Transverse colon (tissue), 4 donors: ENCODE data around the gene PLCD3.

Experiments
- CTCF ChIP-seq, 5 experiments: fragments of 200-600 bp in 3 of 5; fragments of 450-650 bp in 2 of 5; sonication (generic) in 3 of 5; IDR thresholded peaks; 1 replicate in 2 of 5; 2 replicates in 3 of 5; pipeline ENCODE4 v1.5.1; 2016 to 2017; ENCODE audit warnings: antibody characterized with exemption in 5 of 5, inconsistent platforms in 3 of 5, mild to moderate bottlenecking in 2 of 5, moderate library complexity in 1 of 5
- POLR2A ChIP-seq: fragments of 450-650 bp; IDR thresholded peaks from one replicate; pipeline ENCODE4 v1.6.1; 2016; ENCODE audit warnings: antibody characterized with exemption, mild to moderate bottlenecking, moderate library complexity
- POLR2AphosphoS5 ChIP-seq, 3 donors: sonication (generic); formaldehyde crosslinking; IDR thresholded peaks; one replicate each; pipeline ENCODE4 v1.6.1; 2016; ENCODE audit warnings: antibody characterized with exemption in 3 of 3

GRCh38 chr17:45077643-45078042, 54.7 kb downstream of the PLCD3 start:
- TF ChIP-seq POLR2A, result no peak
- TF ChIP-seq CTCF (IDR thresholded peaks at IDR 0.05), result no peak
- TF ChIP-seq POLR2AphosphoS5 (IDR thresholded peaks at IDR 0.05), result no peak
